HTR-8/SVneo (cell line): Measurements from ENCODE around the gene BSN.
A peak's percentile ranks its signal among the peaks of the same experiment; 100 is the strongest.
"Not testable (repeated sequence)": the region's sequence is repeated elsewhere in the genome, so short reads cannot be mapped to it uniquely, and the experiment has no call there.

Source experiments
- DNase-seq: peaks from one replicate; pipeline ENCODE4 v3.0.0; 2011; ENCODE audit warnings: low spot score, mixed read lengths; ENCODE audit not compliant: insufficient read length
- FAIRE-seq: peaks from 2 replicates; lab custom pipeline; 2011; peaks lifted over from hg19 to GRCh38; lab: Jason Lieb, UNC

Gene BSN

DNA sequence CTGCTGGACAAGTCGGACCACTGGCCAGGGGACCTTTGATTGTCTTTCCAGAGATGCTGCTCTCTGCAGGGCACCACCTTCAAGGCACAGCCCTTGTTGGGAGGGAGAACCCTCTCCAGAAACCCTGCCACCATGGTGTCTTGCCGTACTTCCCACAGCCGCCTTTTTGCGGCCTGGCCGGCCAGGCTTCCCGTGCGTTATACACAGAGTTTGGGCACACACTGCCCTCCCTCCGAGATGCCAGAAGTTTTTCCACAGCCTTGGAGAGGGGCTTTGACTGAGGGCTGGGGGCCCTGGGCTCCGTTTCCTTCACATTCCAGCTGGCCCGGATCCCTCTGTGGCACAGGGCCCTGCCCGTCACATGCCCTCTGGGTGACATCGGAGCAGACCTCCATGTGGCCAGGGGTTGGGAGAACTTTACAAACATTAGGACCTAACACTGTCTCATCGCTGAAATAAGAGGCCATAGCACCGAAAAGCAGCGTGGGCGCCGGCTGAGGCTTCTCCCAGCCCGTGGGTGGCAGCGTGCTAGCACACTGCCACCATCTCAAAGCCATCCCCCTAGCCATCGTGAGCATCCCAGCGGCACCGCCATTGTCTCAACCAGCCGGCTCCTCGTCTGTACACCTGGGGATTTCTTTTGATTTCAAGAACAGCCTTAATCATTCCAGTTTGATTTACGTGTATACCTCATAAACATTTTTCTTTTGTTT lies 113.6 kb downstream of the BSN start:
- FAIRE-seq (no peak), DNase-seq (no peak)

DNA sequence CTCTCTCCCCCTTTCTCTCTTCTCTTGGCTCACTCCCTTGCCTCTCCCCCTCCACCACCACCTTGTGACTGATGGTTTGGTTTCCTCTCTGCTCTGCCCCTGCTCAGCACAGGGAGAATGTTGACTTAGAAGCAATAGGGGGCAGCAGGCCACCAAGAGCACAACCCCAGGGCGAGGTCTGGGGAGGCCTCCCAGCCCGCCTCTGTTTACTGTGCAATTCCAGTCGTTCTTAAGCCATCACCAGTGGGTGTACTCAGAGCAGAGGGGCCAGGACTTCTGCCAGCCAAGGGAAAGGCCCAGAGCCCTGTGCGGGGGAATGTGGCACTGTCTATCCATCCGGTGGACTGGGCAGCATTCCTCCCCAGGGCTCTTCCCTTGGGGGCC lies 114.1 kb downstream of the BSN start:
- no peak for DNase-seq
- FAIRE-seq, result peak; percentile 33

- FAIRE-seq, result no peak
Observed at GRCh38 chr3:49668861-49669260, 114.6 kb downstream of the BSN start.

GRCh38 chr3:49669352-49669751 lies 115.1 kb downstream of the BSN start:
- no peak for FAIRE-seq
- DNase-seq, result no peak

More at GRCh38 chr3:49668861-49669260, 114.6 kb downstream of the BSN start:
- no peak for DNase-seq

DNA sequence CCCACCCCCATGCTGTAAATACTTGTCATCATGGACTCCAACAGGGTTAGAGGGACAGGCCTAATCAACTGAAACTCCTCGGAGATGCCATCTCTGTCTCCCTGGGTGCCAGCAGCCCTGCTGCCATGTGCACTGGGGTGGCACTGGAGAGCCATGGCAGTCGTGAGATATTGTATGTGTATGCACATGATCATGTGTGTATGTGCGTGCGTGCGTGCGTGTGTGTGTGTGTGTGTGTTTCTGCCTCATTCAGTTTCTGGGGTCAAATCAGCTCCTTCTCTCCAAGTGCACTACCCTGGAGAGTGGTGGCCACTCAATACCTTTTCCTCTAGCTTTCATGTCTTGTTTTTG lies 116.6 kb downstream of the BSN start:
- DNase-seq, result no peak
- peak; percentile 57 for FAIRE-seq

DNA sequence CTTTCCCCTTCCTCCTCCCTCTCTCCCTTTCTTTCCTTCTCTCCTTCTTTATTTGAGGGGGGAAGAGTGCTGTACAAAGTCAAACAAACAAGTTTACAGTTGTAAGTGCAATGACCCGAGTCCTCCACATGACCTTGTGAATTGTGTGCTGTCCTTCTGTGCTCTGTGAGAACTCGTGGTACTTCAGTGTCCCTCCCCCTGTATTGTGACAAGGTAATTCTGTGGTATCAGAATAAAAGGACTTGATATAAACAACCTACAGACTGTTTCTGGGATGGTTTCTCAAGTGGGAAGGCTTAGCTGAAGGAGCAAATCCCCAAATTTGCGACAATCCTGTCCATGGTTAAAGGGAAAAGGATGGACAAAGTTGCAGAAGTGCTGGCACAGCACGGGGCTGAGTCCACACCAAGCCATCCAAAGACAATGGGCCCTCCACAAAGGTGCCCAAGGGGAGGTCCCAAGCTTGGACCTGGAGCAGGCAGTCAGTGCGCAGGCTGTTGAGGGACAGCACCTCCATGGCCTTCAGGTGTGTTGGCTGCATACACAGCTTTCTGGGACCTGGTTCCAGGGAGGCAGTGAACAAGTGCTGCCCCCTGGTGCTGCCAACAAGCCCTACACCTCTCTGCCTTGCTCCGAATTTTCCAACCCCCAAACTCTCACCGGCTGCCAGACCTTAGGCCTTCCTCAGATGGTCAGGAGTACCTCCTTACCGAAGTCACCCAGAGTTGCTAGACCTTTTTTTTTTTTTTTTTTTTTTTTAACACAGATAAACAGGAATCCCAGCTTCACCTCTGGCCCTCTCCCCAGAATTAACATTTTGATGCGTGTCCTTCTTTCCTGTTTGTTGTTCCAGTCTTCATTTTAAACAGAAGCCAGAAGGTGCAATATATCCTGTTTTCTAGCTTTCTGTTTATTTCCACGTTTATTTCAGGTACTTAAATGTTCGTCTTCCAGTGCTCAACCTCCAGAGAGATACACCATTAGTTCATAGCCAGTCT lies 117.3 kb downstream of the BSN start:
- peak; percentile 85 for FAIRE-seq
- DNase-seq, result peak; percentile 77

DNA sequence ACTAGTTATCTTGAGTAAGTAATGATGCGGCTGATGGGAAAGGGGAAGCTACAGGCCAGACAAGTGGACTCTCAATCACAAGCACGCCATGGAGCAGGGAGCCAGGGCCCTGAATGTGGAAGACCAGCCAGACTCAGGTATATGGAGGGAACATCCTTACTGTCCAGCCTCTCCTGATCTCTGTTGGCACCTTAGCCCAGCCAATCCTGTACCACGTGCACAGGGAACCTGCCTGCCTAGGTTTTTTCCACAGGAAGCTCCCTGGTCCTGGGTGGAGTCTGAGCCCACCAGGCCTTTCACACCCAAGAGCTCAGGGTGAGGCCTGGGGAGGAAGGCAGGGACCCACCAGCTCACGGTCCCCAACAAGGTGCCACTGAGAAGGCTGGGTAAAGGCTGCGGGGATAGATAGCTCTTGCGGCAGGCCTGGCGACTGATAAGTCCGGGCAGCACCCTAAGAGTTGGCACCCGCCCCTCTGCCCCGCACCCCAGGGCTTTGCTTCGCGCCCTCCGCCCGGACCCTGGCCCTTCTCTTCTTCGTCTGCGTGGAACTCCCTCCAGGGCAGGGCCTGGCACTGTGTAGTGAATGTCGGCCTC lies 118.9 kb downstream of the BSN start:
- DNase-seq (no peak), FAIRE-seq (no peak)

DNA sequence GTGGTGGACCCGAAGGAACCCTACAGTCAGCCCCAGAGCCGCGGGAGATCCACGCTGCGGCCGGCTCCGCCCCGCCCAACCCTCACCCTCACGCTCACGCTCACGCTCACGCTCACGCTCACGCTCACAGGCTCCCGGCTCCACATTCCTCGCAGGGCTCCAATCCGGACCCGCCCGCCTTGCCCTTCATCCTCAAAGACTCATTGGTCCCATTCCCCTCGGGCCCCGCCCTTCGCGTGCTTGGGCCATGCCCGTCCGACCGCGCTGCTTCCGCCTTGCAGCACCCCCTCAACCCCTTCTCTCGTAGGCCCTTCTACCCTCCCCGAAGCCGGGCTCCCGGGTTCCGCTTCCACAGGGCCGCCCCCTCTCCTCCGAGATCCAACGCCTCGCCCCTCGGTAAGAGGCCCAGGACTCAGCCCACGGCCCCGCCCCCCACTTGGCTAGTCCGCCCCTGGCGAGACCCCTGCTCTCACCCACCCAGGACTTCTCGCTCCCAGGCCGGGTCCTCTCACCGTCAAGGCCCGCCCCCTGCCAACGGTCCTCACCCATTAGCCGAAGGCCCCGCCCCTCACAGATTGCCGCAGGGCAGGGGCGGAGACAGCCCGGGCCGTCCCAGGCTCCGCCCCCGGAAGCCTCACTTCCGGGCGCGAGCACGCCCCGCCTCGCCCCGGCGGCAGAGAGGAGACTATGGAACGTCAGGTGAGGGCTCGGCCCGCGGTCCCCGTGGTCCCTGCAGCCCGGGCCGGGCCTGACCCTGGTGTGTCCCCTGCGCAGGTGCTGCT lies 119.6 kb downstream of the BSN start, which contains the start of gene APEH:
Gene APEH, plus strand, starts transcription at position 637 of the 782 bp plus-strand sequence. Its CDS starts 51 bp downstream, at position 688.
- DNase-seq (peak; percentile 96), FAIRE-seq (peak; percentile 96)

DNA sequence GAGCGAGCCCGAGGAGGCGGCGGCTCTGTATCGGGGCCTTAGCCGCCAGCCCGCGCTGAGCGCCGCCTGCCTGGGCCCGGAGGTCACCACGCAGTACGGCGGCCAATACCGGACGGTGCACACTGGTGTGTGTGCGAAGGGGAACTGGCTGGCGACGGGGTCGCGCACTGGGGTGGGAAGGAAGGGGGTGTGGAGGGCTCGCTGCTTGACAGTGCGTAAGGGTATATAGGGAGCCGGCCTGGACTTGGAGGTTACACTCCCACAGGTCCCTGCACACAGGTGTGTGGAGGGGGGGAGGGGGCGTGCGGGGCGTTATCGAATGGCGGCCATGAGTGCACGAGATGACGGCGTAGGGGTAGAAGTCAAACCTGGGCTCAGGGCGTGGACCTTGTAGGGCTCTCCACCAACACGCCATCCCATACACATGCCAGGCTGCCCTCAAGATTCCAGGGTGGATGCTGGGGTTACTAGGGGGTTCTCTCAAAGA lies 120.3 kb downstream of the BSN start:
- DNase-seq, result no peak
- no peak for FAIRE-seq

GRCh38 chr3:49675912-49676311 lies 121.6 kb downstream of the BSN start:
- no peak for FAIRE-seq
- DNase-seq, result no peak

GRCh38 chr3:49680493-49681231 lies 126.4 kb downstream of the BSN start:
- FAIRE-seq, result no peak
- no peak for DNase-seq

- DNase-seq (no peak), FAIRE-seq (no peak)
Observed at GRCh38 chr3:49681232-49681522, 126.9 kb downstream of the BSN start.

DNA sequence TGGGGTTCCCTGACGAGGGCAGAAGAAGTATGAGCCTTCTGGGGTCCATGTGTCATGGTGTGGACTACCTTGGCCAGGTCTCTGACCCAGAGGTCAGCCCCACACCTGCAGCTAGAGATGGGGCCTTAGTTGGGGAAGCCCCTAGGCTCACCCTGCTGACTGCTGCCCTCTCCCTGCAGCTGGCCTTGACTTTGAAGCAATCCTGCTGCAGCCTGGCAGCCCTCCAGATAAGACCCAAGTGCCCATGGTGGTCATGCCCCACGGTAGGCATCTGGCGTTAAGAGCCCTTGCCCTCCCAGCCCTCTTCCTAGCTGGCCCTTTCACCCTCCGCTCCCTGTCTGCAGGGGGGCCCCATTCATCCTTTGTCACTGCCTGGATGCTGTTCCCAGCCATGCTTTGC lies 127.3 kb downstream of the BSN start:
- DNase-seq, result no peak
- no peak for FAIRE-seq

DNA sequence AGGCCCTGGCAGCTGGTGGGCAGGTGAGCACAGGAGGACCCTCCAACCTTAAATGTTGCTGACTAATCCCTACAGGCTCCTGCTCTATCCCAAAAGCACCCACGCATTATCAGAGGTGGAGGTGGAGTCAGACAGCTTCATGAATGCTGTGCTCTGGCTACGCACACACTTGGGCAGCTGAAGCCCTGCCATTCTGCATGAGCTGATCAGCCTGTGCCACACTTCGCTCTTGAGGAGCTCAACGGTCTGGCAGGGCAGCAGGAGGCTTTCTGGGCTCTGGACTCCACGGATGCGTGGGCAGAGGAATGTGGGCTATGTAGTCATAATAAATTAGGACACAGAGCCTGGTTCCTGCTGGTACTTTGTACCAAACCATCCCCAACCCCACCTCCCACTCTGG lies 128.9 kb downstream of the BSN start:
- DNase-seq, result no peak
- no peak for FAIRE-seq

- FAIRE-seq, DNase-seq: not testable (repeated sequence)
Observed at GRCh38 chr3:49684453-49684852, 130.2 kb downstream of the BSN start.

GRCh38 chr3:49685103-49685502 lies 130.8 kb downstream of the BSN start:
- not testable (repeated sequence) for FAIRE-seq, DNase-seq

GRCh38 chr3:49685846-49686245 lies 131.6 kb downstream of the BSN start:
- not testable (repeated sequence) for FAIRE-seq, DNase-seq

- FAIRE-seq, DNase-seq: not testable (repeated sequence)
Observed at GRCh38 chr3:49686346-49686745, 132.1 kb downstream of the BSN start.

- not testable (repeated sequence) for DNase-seq, FAIRE-seq
Observed at GRCh38 chr3:49686769-49687423, 132.6 kb downstream of the BSN start.
